Measurements from ENCODE around the gene WDR18.

Gene WDR18, protein sequence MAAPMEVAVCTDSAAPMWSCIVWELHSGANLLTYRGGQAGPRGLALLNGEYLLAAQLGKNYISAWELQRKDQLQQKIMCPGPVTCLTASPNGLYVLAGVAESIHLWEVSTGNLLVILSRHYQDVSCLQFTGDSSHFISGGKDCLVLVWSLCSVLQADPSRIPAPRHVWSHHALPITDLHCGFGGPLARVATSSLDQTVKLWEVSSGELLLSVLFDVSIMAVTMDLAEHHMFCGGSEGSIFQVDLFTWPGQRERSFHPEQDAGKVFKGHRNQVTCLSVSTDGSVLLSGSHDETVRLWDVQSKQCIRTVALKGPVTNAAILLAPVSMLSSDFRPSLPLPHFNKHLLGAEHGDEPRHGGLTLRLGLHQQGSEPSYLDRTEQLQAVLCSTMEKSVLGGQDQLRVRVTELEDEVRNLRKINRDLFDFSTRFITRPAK

DNA sequence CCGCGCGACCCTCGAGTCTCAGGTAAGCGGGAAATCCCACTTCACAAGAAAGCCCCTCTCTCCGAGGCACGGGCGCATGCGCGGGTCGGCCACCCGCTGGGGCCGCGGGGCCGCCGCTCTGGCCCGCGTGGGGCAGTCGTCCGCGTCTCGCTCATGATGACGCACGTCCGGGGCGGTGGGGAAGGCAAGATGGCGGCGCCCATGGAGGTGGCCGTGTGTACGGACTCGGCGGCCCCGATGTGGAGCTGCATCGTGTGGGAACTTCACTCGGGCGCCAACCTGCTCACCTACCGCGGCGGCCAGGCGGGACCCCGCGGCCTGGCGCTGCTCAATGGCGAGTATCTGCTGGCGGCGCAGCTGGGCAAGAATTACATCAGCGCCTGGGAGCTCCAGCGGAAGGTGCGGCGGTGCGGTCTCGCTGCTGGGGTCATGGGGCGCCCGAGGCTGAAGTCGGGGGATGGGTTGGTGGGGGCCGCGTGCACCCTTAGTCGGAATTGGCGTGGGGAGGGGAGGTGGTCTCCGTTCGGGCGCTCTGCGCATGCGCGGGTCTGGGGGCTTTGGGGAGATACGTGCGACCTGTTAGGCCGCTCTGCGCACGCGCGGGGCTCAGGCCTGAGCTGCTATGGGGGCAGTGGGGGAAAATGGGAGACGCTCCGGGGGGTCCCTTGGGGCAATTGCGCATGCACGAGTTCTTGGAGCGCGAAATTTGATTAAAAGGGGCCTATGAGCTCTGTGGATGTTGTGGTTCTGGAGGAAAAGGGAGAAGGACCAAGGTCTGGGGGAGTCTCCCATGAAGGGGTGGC, at the start of gene WDR18:
Gene WDR18 (plus strand): TSS at position 181 of the 803 bp plus-strand sequence. CDS start 9 bp downstream, at position 190.
- DNase-seq, result peak; percentile 89

DNA sequence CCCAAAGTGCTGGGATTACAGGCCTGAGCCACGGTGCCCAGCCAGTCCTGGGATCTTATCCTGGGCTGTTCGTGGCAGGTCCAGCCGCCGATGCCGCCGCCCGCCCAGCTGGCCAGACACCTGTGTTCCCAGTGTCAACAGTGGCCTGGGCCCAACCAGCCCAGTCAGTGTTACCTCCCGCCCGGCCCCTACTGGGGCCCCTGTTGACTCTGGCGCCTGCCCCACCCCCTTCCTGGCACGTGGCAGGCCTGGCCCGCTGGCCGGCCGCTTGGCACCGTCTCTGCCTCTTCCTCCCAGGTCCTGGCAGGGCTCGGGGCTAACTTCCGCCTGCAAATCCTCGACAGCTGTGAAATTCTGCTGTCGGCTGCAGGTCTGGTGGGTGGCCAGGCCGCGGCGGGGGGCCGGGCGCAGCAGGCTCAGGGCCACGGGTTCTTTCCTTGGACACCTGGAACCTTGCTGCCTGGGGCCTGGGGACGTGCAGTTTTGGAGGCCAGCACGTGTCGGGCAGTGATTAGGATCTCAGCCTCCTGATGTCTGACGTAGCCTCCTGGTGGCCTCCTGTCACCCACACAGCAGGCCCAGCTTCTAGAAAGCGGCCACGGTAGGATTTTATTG, 49.2 kb upstream of the WDR18 start:
- peak; percentile 92 for DNase-seq

DNA sequence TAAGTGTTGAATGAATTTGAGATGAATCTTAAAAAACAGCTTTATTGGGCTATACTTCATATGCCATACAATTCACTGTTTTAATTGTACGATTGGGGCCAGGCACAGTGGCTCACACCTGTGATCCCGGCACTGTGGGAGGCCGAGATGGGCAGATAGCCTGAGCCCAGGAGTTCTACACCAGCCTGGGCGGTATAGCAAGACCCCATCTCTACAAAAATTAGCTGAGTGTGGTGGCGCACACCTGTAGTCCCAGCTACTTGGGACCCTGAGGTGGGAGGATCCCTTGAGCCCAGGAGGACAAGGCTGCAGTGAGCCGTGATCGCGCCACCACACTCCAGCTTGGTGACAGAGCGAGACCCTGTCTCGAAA, 48.0 kb upstream of the WDR18 start:
- no peak for DNase-seq

DNA sequence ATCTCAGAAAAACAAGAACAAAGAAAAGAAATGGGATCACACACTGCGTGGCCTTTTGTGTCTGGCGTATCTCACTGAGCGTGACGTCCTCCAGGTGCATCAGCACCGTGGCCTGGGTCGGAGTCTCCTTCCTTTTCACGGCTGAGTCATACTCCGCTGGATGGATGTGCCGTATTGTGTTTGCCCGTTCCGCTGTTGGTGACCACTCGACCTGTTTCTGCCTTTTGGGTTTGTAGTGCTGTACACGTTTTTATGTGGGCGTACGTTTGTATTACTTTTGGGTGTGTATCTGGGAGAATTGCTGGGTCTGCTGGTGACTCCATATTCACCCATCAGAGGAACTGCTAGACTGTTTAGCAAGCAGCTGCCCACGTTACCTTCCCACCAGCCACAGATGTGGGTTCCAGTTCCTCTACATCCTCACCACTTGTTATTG, 46.9 kb upstream of the WDR18 start:
- DNase-seq, result no peak

DNA sequence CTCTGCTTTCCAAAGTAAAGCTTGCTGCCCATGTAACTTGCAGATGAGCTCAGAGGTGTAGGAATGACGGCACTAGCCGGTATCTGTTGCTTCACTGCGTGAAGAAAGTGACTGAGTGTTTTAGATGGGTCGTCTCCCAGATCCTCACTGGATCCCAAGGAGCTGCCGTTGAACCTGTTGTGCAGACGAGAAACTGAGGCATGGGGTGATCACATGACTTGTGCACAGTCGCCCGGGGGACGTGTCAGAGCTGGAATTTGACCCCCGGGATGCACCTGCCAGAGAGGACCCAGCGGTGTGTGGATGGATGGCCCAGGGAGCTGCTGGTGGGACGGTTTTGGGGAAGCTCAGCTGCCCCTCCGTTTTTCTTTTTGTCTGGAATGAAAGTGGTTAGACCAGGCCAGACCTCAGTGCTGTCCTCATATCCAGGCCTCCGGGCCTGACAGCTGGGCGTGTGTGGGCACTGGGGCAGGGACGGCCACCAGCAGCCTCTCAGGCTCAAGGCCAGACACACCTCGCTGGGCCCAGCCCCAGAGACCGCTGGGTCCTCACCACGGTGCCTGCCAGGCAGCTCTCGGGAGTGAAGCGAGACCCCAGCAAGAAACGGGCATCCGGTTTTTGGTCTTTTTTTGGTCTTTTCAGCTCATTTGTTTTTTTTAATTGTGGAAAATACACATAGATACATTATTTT, 45.8 kb upstream of the WDR18 start:
- no peak for DNase-seq

DNA sequence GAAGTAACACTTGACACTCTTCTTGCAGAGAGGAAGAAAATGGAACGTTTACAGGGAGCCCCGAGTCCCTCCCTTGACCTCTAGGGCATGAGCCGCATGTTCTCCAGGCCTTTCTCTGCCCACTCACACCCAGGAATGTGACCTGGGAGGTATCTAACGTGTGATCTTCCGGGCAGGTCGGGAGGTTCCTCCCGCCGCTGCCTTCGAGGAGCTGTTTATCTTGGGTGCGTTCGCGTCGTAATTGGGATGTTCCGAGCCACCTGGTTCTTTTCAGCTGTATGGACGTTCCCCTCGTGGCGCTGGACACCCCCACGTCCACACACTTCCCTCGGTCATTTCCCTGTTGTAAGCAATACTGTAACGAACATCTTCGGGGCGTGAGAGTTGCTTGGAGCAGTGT, 44.7 kb upstream of the WDR18 start:
- no peak for DNase-seq

DNA sequence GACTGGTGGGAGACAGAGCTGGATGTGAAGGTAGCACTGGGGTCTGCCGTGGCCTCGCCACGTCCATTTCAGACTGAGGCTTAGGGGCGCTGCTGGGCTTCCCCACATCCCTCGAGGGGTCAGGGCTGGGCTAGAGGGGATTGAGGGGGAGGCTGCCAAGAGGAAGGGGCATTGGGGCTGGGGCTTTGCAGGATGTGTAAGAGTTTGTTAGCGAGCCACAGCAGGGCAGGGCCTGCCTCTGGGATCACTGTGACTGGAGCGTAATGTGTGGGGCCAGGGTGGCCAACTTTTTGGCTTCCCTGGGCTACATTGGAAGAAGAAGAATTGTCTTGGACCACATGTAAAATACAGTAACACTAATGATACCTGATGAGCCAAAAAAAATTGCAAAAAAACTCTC, 44.2 kb upstream of the WDR18 start:
- no peak for DNase-seq

DNA sequence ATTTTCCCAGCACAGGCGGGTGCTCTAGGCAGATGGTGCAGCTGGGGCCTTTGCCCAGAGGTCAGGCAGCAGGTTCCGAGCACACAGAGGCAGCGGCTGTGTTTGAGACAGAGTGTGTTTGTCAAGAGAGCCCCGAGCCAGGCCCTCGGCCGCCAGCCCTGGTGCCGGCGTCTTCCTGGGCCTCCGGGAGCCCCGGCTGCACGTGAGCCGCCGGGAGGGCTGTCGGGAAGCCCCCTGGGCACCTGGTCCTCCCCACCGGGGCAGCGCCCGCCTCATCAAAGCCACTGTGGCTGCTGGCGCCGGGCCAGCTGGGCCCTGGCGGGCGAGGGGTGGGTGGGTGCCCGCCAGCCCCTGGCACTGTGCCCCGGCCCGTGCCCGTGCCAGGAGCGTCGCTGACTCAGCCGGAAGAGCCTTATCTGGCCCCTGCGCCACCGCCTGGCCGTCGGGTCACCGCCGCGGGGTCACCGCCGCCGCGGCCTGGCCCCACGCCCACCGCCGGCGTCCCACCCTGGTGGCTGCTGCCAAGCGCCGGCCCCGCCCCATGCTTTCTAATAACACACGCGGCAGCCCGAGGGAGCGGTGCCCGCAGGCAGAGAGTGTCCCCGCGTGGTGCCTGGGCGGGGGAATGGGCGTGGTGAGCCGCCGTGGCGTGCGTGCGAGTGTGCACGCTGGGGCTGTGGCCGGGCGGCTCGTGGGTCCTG, 43.4 kb upstream of the WDR18 start:
- DNase-seq, result peak; percentile 99

DNA sequence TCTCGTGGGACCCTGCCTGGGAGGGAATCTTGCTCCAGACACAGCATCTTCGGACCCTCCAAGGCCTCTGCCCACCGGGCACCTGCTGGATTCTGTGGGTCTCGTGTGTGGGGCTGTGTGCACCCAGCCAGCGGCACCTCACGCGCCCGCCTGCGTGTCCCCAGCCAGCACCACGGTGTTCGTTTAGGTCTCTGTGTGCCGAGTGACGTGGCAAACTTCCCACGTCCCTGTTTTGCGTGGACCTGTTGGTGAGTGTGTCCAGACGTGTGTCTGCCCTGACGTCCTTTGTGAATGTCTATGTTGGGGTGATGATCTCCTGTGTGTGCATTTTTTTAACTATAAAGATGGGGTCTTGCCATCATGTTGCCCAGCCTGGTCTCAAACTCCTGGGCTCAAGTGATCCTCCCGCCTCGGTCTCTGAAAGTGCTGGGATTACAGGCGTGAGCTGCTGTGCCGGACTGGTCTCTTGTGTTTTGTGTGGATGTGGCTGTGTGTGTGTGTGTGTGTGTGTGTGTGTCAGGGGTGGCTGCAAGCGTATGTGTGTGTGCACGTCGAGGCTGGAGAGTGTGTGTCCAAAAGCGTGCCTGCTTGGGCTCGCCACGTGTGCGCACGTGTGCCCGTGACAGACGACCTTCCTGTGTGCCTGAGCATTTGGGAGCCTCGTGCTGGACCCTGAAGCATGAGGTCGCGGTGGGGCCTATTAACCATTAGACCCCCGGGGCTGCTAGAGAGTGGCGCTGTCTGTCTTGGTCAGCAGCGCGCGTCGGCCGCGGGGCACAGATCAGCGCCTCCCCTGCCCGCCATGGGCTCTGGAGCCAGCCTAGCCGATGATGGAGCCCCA, 42.6 kb upstream of the WDR18 start:
- DNase-seq, result no peak

DNA sequence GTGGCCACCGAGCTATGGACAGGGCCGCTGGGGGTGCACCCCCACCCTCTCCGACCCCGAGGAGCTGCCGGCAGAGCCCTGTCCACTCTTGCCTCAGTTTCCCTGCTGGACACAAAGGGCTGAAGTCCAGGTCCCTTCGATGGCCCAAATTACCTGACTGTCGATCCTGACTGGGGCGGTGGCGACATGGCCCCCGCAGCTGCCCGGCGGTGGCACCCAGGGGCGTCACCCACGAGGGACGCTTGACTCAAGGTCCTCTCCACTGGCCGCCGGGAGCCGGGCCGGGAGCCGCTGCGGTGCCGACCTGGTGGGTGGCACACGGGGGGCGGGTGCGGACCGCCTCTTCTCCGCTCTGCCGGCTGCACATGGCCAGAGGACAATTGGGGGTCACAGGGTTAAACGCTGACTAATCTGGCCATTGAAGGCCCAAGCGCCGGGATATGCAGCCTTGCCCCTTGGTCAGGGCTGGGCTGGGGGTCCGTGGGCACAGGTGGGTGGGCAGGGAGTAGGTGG, 42.0 kb upstream of the WDR18 start:
- DNase-seq, result no peak

DNA sequence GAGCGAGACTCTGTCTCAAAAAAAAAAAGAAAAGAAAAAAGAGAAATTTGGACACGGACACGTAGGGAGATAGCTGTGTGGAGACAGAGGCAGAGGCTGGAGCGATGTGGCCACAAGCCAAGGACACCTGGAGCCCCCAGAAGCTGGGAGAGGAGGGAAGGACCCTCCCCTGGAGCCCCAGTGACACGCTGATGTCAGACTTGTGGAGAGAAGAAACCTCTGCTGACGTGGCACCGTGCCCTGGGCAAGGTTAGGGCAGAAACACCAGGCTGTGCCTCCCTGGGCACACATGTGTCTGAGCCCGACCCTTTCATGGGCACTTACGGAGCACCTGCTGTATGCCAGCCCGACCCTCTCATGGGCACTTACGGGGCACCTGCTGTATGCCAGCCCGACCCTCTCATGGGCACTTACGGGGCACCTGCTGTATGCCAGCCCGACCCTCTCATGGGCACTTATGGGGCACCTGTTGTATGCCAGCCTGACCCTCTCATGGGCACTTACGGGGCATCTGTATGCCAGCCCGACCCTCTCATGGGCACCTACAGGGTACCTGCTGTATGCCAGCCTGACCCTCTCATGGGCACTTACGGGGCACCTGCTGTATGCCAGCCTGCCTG, 40.5 kb upstream of the WDR18 start:
- no peak for DNase-seq

DNA sequence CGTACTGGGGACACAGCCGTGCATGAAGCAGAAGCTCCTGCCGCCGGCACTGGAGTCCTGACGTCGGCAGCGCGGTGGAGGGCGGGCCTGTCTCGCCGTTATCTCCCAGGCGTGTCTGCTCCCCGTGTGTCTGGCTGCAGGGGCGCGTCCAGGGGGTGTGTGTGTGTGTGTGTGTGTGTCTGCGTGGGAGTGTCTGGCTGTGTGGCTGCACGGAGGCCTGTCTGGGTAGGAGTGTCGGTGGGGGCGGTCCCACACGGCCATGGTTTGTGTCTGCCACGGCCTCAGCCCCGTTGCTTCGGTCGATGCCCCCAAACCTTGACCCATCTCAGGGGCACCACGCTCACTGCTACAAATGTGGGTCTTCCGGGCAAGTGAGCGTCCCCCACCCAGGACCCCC, 40.0 kb upstream of the WDR18 start:
- DNase-seq, result no peak

DNA sequence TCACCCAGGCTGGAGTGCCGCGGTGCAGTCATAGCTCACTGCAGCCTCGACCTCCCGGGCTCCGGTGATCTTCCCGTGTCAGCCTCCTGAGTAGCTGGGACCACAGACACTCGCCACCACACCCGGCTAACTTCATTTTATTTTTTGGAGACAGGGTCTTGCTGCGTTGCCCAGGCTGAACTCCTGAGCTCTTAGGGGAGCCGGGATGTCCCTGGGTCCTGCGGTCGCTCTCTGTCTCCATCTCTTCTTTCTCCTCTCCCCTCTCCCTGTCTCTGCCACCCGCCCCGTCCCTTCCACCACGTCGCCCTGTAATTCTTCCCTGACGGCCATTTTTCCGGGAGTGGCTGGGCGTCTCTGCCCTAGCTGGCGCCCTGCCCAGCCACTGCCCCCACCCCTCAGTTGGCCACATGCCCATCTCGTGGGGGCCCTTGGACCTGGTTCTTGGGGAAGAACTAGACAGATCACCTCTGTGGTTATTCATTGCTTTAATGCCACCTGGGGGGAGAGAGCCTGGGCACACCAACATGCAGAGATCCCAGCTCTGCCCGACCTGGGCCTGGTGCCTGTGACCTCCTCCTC, 39.4 kb upstream of the WDR18 start:
- peak; percentile 92 for DNase-seq

DNA sequence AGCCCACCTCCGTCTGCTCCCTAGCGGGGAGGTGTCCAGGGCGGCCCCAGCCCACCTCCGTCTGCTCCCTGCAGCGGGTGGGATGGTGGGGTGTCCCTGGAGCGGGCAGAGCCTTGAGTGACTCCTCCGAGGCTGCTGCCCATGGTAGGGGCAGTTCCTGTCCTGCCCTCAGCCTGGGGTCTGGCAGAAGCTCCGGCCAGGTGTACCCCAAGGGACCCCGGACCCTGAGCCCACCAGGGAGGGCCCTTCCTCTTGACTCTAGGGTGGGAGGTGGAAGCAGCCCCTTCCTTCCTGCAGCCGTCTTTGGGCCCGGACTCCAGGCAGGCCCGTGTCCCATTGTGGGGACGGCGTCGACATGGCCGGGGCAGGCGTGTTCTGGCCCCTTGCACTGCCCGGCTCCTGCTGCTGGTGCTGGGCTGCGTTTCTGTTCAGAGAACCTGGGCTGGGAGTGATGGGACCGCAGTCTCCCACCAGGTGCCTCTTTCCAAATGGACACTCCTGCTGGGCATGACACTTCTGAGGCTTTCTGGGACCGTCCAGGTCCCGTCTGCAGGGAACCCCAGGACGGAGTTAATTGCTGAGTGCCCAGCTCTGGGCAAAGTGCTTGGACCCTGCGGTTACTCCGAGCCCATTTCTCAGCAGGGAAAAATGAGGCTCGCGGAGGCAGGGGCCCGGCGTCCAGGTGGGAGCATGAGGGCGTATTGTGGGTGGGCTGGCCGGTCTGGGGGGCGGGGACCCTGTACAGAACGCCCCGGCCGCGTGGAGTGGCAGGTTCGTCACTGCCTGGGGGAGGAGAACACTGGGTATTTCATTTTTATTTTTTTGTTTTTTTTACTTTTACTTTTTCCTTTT, 38.5 kb upstream of the WDR18 start:
- DNase-seq, result no peak

DNA sequence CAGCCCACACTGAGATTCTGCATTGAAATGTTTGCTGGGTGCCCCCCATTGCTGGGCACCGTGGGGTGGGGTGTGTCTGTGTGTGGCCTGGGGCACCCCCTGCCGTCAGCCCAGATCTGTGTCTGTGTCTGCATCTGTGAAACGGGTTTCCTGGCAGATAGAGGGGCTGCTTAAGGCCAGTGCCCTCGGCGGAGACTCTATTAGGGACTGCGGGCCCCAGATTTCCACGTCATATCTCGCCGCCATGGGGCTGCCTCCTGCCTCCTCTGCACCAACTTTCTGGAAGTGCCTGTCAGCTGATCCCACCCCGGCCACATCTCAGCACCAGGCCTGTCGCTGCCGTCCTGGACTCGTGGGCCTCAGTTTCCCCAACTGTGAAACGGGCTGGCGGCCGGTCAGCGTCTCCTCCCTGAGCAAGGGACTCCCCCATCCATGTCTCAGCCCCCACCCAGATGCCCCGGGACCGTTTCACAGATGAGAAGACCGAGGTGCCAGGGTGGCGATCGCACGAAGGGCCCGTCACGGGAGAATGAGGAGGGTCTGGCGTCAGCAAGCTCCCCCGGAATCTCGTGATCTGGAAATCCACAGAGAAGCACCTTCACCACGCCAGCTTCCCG, 36.9 kb upstream of the WDR18 start:
- no peak for DNase-seq

DNA sequence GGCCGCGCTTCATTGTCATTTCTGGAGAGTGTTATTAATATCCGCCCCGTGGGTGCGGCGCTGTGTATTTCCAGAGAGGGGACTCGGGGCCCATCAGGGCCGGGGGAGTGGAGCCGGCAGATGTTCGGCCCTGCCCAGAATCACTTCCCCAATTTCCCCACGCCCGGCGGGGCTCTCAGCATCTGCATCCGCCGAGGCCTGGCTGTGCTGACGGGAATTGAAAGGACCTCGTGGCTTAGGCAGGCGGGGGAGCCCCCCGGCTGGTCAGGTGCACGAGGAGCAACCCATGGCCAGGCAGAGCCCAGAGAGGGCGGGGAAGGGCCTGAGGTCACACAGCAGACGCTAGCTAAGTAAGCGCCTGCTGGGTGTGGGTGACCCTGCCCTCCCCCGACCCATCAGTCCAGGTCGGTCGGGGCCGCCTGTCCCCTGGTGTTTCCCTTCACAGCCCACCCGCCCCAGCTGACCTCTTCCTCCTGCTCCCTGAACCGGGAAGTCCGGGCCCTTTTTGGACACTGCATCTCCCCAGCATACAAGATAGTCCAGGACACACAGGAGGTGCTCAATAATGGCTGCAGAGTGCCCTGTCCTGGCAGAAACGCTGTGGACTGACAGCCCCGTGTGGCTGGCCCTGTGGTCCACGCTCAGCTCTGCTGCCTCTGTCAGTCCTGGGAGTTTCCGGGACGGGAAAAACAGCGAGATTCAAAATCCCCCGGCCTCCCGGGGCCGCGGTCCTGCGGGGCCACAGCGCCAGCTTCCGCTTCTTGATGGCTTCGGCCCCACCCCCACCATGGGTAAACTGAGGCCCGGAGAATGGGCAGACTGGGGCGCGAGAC, 36.2 kb upstream of the WDR18 start:
- DNase-seq, result no peak

DNA sequence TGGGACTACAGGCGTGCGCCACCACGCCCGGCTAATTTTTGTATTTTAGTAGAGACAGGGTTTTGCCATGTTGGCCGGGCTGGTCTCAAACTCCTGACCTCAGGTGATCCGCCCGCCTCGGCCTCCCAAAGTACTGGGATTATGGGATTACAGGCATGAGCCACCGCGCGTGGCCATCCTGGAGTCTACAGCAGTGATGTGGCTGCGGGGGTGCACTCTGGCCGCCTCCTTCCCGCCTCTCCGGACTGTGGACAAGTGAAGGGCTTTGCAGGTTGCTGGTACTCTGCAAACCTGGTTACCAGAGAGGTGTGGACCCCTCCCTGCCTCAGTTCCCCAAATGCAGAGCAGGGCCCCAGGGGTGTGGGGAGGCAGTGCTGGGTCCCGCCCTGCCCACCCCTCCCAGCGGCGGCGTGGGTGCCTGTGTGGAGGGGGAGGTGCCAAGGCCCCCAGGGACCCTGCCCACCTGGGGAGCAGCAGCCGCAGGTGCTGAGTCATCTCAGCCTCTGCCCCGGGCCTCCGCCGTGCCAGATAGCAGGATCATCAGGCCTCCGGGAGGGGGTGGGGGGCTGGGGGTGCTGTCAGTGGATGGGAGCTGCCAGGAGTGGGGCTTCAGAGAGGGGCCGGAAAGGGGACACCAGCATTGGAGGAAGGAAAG, 35.2 kb upstream of the WDR18 start:
- no peak for DNase-seq
